Activated naive CD8-positive, alpha-beta T cell treated with anti-CD3 and anti-CD28 coated beads, Interleukin-2, amount 10 ng/mL, durations not matched to agents 7 days and 5 days (primary cell): ENCODE data around the gene CACNA1S. TPM values are rescaled to one million over a fixed set of nuclear protein-coding genes. Genes with fewer than 3 reads are reported as not detected.

ENCODE experiments used
- ATAC-seq: fragments of 150-1000 bp; cut with Tn5 transposase; one replicate; pipeline ENCODE4 v1.10.0; 2021; ENCODE audit warnings: low read depth, moderate library complexity
- POLR2A ChIA-PET: fragments of 350-600 bp; sonication (Branson Sonifier 250); formaldehyde crosslinking; loops from one replicate; lab custom pipeline; 2021; ENCODE audit warnings: antibody characterized with exemption; lab: Charles Lee
- DNase-seq: peaks from one replicate; pipeline ENCODE4 v3.0.0; 2021
- H3K27ac Mint-ChIP-seq: one replicate; pipeline ENCODE4 v1.8.0; 2022; ENCODE audit warnings: mild to moderate bottlenecking, mixed read lengths
- H3K27me3 Mint-ChIP-seq: one replicate; pipeline ENCODE4 v1.8.0; 2022; ENCODE audit warnings: mild to moderate bottlenecking, moderate library complexity, mixed read lengths
- H3K36me3 Mint-ChIP-seq: one replicate; pipeline ENCODE4 v1.8.0; 2021; ENCODE audit warnings: mild to moderate bottlenecking, mixed read lengths
- H3K4me1 Mint-ChIP-seq: one replicate; pipeline ENCODE4 v1.8.0; 2021; ENCODE audit warnings: mixed read lengths
- H3K4me3 Mint-ChIP-seq: one replicate; pipeline ENCODE4 v1.8.0; 2022; ENCODE audit warnings: mild to moderate bottlenecking, moderate library complexity, mixed read lengths
- H3K9me3 Mint-ChIP-seq: one replicate; pipeline ENCODE4 v1.8.0; 2021; ENCODE audit warnings: mixed read lengths
- total RNA-seq, 2 experiments: library from RNA; stranded (reverse); gene quantifications; one replicate each; pipeline ENCODE4 v1.2.3, GENCODE V29; 2021

The CACNA1S gene
- total RNA-seq, 2 experiments from 2014 or later: not detected

GRCh38 chr1:201119206-201120197 is 7.3 kb upstream of the CACNA1S start:
- no peaks in the 10 kb centered on the region for H3K36me3 Mint-ChIP-seq
- POLR2A ChIA-PET: interaction anchor here (1.0 to 1.3 kb wide), 2 partner anchors 148 to 497 kb away, joined by 3 read pairs; no protein-coding TSS in a partner anchor
- ATAC-seq: peak; percentile 44
- H3K27ac Mint-ChIP-seq: no peak overlapping the region
- peaks cover 19% of the 10 kb centered on the region for H3K27me3 Mint-ChIP-seq
- no peak overlapping the region for H3K4me3 Mint-ChIP-seq
- DNase-seq: peak; percentile 59
- no peaks in the 10 kb centered on the region for H3K9me3 Mint-ChIP-seq
- H3K4me1 Mint-ChIP-seq: peaks cover 2% of the 10 kb centered on the region

DNA sequence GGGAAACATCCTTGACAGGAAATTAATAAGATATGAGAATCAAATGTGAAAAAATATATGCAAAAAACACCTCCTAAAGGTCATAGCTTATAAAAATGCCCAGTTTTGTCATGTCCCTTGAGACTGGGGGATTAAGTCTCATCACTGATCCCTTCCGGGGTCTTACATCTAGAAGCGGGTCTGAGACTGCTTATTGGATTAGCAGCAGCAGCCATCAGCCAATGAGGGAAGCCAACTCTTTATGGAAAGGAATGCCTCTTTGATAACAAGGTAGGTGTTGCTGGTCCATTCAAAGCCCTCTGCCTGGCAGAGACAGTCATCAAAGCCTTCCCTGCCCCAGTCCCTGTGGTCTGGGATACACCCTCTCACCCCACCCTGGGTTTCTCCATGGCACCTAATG is 3.9 kb upstream of the CACNA1S start:
- ATAC-seq (no peak), DNase-seq (no peak)
- H3K27ac Mint-ChIP-seq: no peak overlapping the region
- no peaks in the 10 kb centered on the region for H3K36me3 Mint-ChIP-seq
- H3K27me3 Mint-ChIP-seq: peaks cover 16% of the 10 kb centered on the region
- no peak overlapping the region for H3K4me3 Mint-ChIP-seq
- peaks cover 5% of the 10 kb centered on the region for H3K4me1 Mint-ChIP-seq
- H3K9me3 Mint-ChIP-seq: no peaks in the 10 kb centered on the region
- POLR2A ChIA-PET: no interaction called here

DNA sequence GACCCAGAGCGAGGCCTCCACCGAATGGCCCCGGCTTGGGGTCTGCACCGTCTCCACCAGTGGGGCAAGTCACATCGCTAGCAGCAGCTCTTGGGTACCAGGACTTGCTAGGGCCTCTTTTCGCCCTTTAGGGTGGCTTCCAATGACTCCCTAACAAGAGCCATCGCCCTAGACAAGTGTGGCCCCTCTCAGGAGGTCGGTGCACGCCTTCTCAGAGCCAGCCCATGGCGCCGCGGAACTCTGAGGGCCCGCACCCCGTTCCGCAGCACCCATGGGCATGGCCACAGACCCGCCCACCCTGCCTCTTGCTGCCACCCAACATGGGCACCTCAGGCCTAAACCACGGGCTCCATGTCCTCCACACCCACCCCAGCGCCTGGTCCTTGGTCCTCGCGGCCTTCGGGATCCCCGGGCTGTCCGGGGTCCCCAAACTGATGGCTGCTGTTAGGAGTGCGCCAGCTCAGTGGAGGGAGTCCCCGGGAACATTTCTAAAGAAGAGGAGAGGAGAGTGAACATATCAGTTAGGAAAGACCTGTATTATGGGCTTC is 3.2 kb upstream of the CACNA1S start:
- no peaks in the 10 kb centered on the region for H3K36me3 Mint-ChIP-seq
- peaks cover 16% of the 10 kb centered on the region for H3K27me3 Mint-ChIP-seq
- POLR2A ChIA-PET: no interaction called here
- peaks cover 5% of the 10 kb centered on the region for H3K4me1 Mint-ChIP-seq
- no peak overlapping the region for H3K4me3 Mint-ChIP-seq
- ATAC-seq (no peak), DNase-seq (no peak)
- no peak overlapping the region for H3K27ac Mint-ChIP-seq
- no peaks in the 10 kb centered on the region for H3K9me3 Mint-ChIP-seq

DNA sequence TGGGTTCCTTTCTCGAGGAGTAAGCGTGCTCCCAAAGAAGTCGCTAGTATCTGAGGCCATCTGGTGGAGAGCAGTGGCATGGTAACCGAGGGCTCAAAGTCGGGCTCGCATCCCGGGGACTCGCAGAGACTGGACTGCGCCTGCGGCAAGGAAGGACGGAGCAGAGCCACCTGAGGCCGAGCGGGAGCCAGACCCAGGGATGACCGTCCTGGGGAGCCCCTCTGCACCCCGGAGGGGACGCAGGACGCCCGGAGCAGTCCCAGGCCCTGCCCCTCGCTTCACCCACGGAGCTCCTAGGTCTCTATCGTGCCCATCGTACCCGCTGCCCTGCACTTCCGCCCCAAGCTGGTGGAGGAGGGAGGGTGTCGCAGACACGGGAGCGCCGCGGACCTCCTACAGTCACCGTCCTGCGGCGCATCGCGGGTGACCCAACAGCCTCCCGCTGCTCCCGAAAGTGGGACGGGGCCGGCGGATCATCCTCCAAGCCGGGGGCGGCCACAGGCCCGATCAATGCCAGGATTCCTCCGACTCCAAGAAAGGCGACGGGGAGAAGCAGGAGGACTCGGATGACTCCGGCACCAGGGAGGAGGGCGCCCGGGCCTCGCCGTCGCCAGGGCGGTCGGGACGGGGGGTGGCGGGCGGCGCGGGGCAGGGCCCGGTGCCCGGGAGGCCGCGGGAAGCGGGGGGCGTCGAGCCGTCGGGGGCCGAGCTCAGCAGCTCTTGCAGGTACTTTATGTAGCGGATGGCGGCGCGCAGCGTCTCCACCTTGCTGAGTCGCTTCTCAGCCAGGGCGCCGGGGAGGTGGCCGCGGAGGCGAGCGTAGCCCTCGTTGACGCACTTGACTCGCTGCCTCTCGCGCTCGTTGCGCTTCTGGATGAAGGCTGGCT is 2.3 kb upstream of the CACNA1S start:
- POLR2A ChIA-PET: no interaction called here
- Mint-ChIP-seq H3K4me3 (peak overlapping the region; percentile 89), H3K4me1 (peaks cover 2% of the 10 kb centered on the region), H3K9me3 (no peaks in the 10 kb centered on the region), H3K27ac (peak overlapping the region; percentile 72), H3K27me3 (peaks cover 16% of the 10 kb centered on the region), H3K36me3 (no peaks in the 10 kb centered on the region)
- peak; percentile 85 for ATAC-seq
- DNase-seq: peak; percentile 73

- ATAC-seq (no peak), DNase-seq (no peak)
- Mint-ChIP-seq H3K4me3 (peak overlapping the region; percentile 89), H3K27me3 (peaks cover 21% of the 10 kb centered on the region), H3K36me3 (no peaks in the 10 kb centered on the region), H3K27ac (peak overlapping the region; percentile 58), H3K9me3 (no peaks in the 10 kb centered on the region), H3K4me1 (peaks cover 2% of the 10 kb centered on the region)
- POLR2A ChIA-PET: no interaction called here
These were observed 1.4 kb upstream of the CACNA1S start for GRCh38 chr1:201113451-201114244.

- H3K36me3 Mint-ChIP-seq: no peaks in the 10 kb centered on the region
These were observed 700 bp upstream of the CACNA1S start for GRCh38 chr1:201112926-201113325.

GRCh38 chr1:201111672-201112071 is 554 bp downstream of the CACNA1S start:
- no peak overlapping the region for H3K27ac Mint-ChIP-seq
- no peaks in the 10 kb centered on the region for H3K9me3 Mint-ChIP-seq
- DNase-seq: no peak
- no peak overlapping the region for H3K4me3 Mint-ChIP-seq
- peaks cover 2% of the 10 kb centered on the region for H3K4me1 Mint-ChIP-seq
- H3K36me3 Mint-ChIP-seq: no peaks in the 10 kb centered on the region
- POLR2A ChIA-PET: no interaction called here
- no peak for ATAC-seq
- peaks cover 16% of the 10 kb centered on the region for H3K27me3 Mint-ChIP-seq

More at GRCh38 chr1:201112926-201113325, 700 bp upstream of the CACNA1S start:
- Mint-ChIP-seq H3K4me3 (no peak overlapping the region), H3K27me3 (peaks cover 16% of the 10 kb centered on the region), H3K9me3 (no peaks in the 10 kb centered on the region), H3K4me1 (peaks cover 2% of the 10 kb centered on the region), H3K27ac (no peak overlapping the region)
- DNase-seq: no peak
- POLR2A ChIA-PET: no interaction called here
- no peak for ATAC-seq

- Mint-ChIP-seq H3K4me3 (no peak overlapping the region), H3K9me3 (no peaks in the 10 kb centered on the region), H3K27me3 (peaks cover 16% of the 10 kb centered on the region), H3K36me3 (no peaks in the 10 kb centered on the region), H3K4me1 (peaks cover 2% of the 10 kb centered on the region), H3K27ac (no peak overlapping the region)
- DNase-seq (no peak), ATAC-seq (no peak)
- POLR2A ChIA-PET: no interaction called here
These were observed 1.1 kb downstream of the CACNA1S start for GRCh38 chr1:201111156-201111555.

DNA sequence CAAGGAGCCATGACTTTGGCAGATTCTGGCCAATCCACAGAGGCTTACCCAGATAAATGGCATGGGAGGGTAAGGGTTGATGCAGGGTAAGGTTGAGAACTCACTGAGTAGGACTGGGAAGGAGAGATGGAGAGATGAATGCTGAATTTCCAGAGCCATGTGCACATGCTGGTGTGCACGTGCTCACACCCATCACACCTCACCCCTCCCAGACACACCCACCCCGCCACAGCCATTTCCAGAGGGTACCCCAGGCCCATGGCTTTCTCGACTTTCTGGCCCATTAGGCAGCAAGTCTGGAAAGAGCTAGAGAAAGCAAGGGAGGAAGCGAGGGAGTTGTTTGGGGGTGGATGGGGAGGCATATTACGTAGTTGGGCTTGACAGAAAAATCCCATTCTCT is 1.6 kb downstream of the CACNA1S start:
- no peak for ATAC-seq
- no peak overlapping the region for H3K4me3 Mint-ChIP-seq
- POLR2A ChIA-PET: no interaction called here

GRCh38 chr1:201110138-201110537 is 2.1 kb downstream of the CACNA1S start:
- POLR2A ChIA-PET: no interaction called here
- Mint-ChIP-seq H3K4me3 (no peak overlapping the region), H3K27ac (no peak overlapping the region), H3K36me3 (no peaks in the 10 kb centered on the region), H3K9me3 (no peaks in the 10 kb centered on the region), H3K4me1 (peaks cover 2% of the 10 kb centered on the region), H3K27me3 (peaks cover 16% of the 10 kb centered on the region)
- ATAC-seq (no peak), DNase-seq (no peak)

More for the DNA sequence above, 1.6 kb downstream of the CACNA1S start:
- Mint-ChIP-seq H3K36me3 (no peaks in the 10 kb centered on the region), H3K27me3 (peaks cover 16% of the 10 kb centered on the region), H3K4me1 (peaks cover 2% of the 10 kb centered on the region), H3K27ac (no peak overlapping the region), H3K9me3 (no peaks in the 10 kb centered on the region)
- no peak for DNase-seq

DNA sequence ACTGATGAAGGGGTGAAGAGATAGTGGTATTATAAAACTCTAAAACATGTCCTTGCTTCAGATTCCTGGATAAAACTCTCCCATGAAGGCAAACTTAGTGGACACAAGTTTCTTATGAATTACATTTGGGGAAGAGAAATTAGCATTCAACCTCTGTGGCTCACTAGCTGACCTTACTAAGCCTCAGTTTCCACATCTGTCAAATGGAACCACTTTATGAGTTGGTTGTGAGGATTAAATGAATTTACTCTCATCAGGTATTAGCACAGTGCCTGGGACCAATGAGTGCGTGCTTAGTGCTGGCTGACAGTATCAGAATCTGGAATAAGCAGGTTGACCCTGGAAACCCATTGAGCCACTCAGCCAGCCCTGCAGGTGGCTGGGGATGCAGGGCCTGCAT is 2.6 kb downstream of the CACNA1S start:
- H3K27ac Mint-ChIP-seq: no peak overlapping the region
- DNase-seq: no peak
- ATAC-seq: no peak
- H3K36me3 Mint-ChIP-seq: no peaks in the 10 kb centered on the region
- H3K27me3 Mint-ChIP-seq: peaks cover 14% of the 10 kb centered on the region
- POLR2A ChIA-PET: no interaction called here
- H3K9me3 Mint-ChIP-seq: no peaks in the 10 kb centered on the region
- peaks cover 2% of the 10 kb centered on the region for H3K4me1 Mint-ChIP-seq
- no peak overlapping the region for H3K4me3 Mint-ChIP-seq

DNA sequence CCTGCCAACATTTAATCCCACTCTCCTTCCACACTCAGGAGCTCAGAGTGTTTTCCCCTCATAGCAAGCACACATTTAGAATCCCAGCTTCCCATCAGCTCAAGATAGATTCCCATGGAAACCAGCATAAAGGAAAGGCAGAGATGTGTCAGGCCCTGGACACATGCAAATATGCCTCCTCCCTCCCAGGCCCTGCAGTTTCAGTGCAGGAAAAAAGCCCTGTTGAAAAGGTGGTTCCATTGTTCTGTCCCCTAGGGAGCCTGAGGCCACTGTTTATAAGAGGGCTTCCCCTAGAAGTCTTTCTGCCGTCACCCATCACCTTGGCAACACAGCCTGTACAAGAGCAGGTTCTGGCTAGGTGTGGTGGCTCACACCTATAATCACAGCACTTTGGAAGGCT is 3.6 kb downstream of the CACNA1S start:
- Mint-ChIP-seq H3K4me3 (no peak overlapping the region), H3K27ac (no peak overlapping the region), H3K4me1 (no peaks in the 10 kb centered on the region), H3K36me3 (no peaks in the 10 kb centered on the region), H3K27me3 (peaks cover 11% of the 10 kb centered on the region), H3K9me3 (no peaks in the 10 kb centered on the region)
- no peak for DNase-seq
- POLR2A ChIA-PET: no interaction called here
- ATAC-seq: no peak
